Panc1 (cell line): ENCODE results near the gene MAPRE2.

Experiments
- REST ChIP-seq, 2 experiments: IDR thresholded peaks; 2 replicates each; pipeline ENCODE4 v1.6.1; 2011 to 2012; ENCODE audit warnings: low read depth in 2 of 2, control low read depth in 1 of 2, low read length in 1 of 2, mild to moderate bottlenecking in 1 of 2, moderate library complexity in 1 of 2; ENCODE audit not compliant: insufficient read depth in 1 of 2
- TF ChIP-seq, protein P1 (sequence below): fragments of 450-650 bp; IDR thresholded peaks from 2 replicates; pipeline ENCODE4 v1.5.1; 2017; ENCODE audit warnings: mild to moderate bottlenecking

DNA sequence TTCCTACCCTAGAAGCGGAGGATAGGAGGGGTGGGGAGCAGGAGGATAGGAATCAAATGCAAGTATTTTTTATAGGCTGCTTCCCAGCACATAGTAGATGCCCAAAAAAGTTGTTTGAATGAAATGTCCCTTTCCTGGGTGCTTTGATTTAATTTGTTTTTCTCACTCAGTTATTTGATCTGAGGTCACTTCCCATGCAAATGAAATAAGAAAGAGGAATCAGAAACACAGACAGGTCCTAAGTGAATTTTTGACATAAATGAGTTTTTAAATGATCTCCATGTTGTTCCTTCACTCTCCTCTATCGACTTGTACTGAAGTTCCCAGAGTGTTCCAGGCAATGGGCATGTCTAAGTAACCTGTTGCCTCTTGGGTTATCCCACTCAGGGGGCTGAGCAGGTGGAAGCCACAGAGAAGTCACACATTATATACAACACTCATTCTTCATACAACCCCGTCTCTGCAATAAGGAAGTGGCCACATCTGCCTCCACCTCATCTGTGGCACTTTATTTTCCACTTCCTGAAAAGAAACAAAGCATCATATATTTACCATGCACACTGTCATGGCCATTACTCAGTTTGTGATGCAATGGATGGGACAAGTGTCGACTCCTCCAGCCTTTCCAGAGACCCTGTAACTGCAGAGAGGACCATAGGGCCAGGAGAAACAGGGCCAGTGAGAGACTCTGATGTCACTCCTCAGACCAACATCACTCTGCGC is 117.7 kb downstream of the MAPRE2 start:
- TF ChIP-seq, protein P1, sequence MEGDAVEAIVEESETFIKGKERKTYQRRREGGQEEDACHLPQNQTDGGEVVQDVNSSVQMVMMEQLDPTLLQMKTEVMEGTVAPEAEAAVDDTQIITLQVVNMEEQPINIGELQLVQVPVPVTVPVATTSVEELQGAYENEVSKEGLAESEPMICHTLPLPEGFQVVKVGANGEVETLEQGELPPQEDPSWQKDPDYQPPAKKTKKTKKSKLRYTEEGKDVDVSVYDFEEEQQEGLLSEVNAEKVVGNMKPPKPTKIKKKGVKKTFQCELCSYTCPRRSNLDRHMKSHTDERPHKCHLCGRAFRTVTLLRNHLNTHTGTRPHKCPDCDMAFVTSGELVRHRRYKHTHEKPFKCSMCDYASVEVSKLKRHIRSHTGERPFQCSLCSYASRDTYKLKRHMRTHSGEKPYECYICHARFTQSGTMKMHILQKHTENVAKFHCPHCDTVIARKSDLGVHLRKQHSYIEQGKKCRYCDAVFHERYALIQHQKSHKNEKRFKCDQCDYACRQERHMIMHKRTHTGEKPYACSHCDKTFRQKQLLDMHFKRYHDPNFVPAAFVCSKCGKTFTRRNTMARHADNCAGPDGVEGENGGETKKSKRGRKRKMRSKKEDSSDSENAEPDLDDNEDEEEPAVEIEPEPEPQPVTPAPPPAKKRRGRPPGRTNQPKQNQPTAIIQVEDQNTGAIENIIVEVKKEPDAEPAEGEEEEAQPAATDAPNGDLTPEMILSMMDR: no peak
- no peak for TF ChIP-seq REST (IDR thresholded peaks at IDR 0.05; ENCODE audit: insufficient read depth in 1 of 2, low read depth in 2 of 2, low read length in 1 of 2)
